Neural cell (in vitro differentiated cells): ENCODE data around the gene BSN. TPM values are rescaled to one million over a fixed set of nuclear protein-coding genes. Genes with fewer than 3 reads are reported as not detected.

Experiments
- H2AFZ ChIP-seq: fragments of 200-600, 300-800 bp; sonication (generic), shearing (Covaris generic); 2 replicates; pipeline ENCODE4 v1.6.0; 2014; ENCODE audit warnings: low read depth, mild to moderate bottlenecking, antibody characterized with exemption, low read length, moderate library complexity
- H3F3A ChIP-seq: fragments of 200-600 bp; shearing (Covaris generic); 2 replicates; pipeline ENCODE4 v1.6.1; 2016; ENCODE audit warnings: mild to moderate bottlenecking, moderate library complexity, mixed read lengths, antibody characterized with exemption, low read length; ENCODE audit not compliant: insufficient read depth, poor library complexity, severe bottlenecking
- H3K27ac ChIP-seq: fragments of 200-600, 300-800 bp; sonication (generic), shearing (Covaris generic); 2 replicates; pipeline ENCODE4 v1.5.1; 2014; ENCODE audit warnings: mild to moderate bottlenecking, low read length, moderate library complexity
- H3K27me3 ChIP-seq: fragments of 300-800, 200-600 bp; sonication (generic), shearing (Covaris generic); 2 replicates; pipeline ENCODE4 v1.6.0; 2014; ENCODE audit warnings: mild to moderate bottlenecking, low read depth, low read length, moderate library complexity; ENCODE audit not compliant: insufficient read depth
- H3K36me3 ChIP-seq: fragments of 300-800, 200-600 bp; sonication (generic), shearing (Covaris generic); 2 replicates; pipeline ENCODE4 v1.5.1; 2014; ENCODE audit warnings: mild to moderate bottlenecking, antibody characterized with exemption, low read length, moderate library complexity; ENCODE audit not compliant: insufficient read depth
- H3K4me2 ChIP-seq: fragments of 300-800, 200-600 bp; sonication (generic), shearing (Covaris generic); 2 replicates; pipeline ENCODE4 v1.6.0; 2014; ENCODE audit warnings: mild to moderate bottlenecking, low read length
- H3K4me3 ChIP-seq: fragments of 300-800, 200-600 bp; sonication (generic), shearing (Covaris generic); 2 replicates; pipeline ENCODE4 v1.5.1; 2014; ENCODE audit warnings: mild to moderate bottlenecking, low read length, moderate library complexity
- H3K79me2 ChIP-seq: fragments of 200-600 bp; shearing (Covaris generic); replicated peaks from 2 replicates; pipeline ENCODE4 v1.6.0; 2014; ENCODE audit warnings: mild to moderate bottlenecking, low read length, moderate library complexity; ENCODE audit not compliant: insufficient read depth
- H3K9ac ChIP-seq: fragments of 300-800, 200-600 bp; sonication (generic), shearing (Covaris generic); 2 replicates; pipeline ENCODE4 v1.6.1; 2016; ENCODE audit warnings: mild to moderate bottlenecking, low read length, mixed read lengths
- H3K9me2 ChIP-seq: fragments of 200-600 bp; shearing (Covaris generic); 2 replicates; pipeline ENCODE4 v1.6.1; 2016; ENCODE audit warnings: mild to moderate bottlenecking, low read length, mixed read lengths; ENCODE audit not compliant: insufficient read depth
- H3K9me3 ChIP-seq: fragments of 200-600, 300-800 bp; sonication (generic), shearing (Covaris generic); 2 replicates; pipeline ENCODE4 v1.6.1; 2016; ENCODE audit warnings: mild to moderate bottlenecking, mixed run types, low read length, moderate library complexity, mixed read lengths
- H4K20me1 ChIP-seq: fragments of 200-600 bp; shearing (Covaris generic); 2 replicates; pipeline ENCODE4 v1.6.1; 2016; ENCODE audit warnings: mild to moderate bottlenecking, mixed run types; ENCODE audit not compliant: insufficient read depth
- CTCF ChIP-seq: fragments of 450-650 bp; IDR thresholded peaks from 2 replicates; pipeline ENCODE4 v1.5.1; 2014; ENCODE audit warnings: antibody characterized with exemption, mild to moderate bottlenecking, moderate library complexity; ENCODE audit not compliant: poor library complexity, severe bottlenecking
- EP300 ChIP-seq: fragments of 450-650 bp; conservative IDR thresholded peaks from 2 replicates; pipeline ENCODE4 v1.6.1; 2014; ENCODE audit warnings: antibody characterized with exemption, mild to moderate bottlenecking, moderate library complexity; ENCODE audit not compliant: poor library complexity, severe bottlenecking
- EZH2 ChIP-seq: fragments of 200-600, 300-800 bp; shearing (Covaris generic), sonication (generic); IDR thresholded peaks from 2 replicates; pipeline ENCODE4 v1.6.1; 2014; ENCODE audit warnings: antibody characterized with exemption, low read length, borderline replicate concordance, mild to moderate bottlenecking; ENCODE audit not compliant: insufficient read depth, poor library complexity, severe bottlenecking
- MXI1 ChIP-seq: fragments of 450-650 bp; conservative IDR thresholded peaks from 2 replicates; pipeline ENCODE4 v1.6.1; 2014; ENCODE audit warnings: antibody characterized with exemption, mild to moderate bottlenecking; ENCODE audit not compliant: poor library complexity, severe bottlenecking
- POLR2AphosphoS5 ChIP-seq: IDR thresholded peaks from 2 replicates; pipeline ENCODE4 v1.6.1; 2012
- RAD21 ChIP-seq: fragments of 450-650 bp; conservative IDR thresholded peaks from 2 replicates; pipeline ENCODE4 v1.6.1; 2014; ENCODE audit warnings: antibody characterized with exemption, mild to moderate bottlenecking, moderate library complexity
- REST ChIP-seq: IDR thresholded peaks from 2 replicates; pipeline ENCODE4 v1.6.1; 2012; ENCODE audit warnings: borderline replicate concordance
- SMC3 ChIP-seq: fragments of 450-650 bp; conservative IDR thresholded peaks from 2 replicates; pipeline ENCODE4 v1.6.1; 2014; ENCODE audit warnings: antibody characterized with exemption, mild to moderate bottlenecking, moderate library complexity; ENCODE audit not compliant: poor library complexity
- TAF1 ChIP-seq: IDR thresholded peaks from 2 replicates; pipeline ENCODE4 v1.6.1; 2012; ENCODE audit warnings: low read depth
- polyA plus RNA-seq: library from polyadenylated mRNA; depleted of rRNA; stranded (reverse); fragments of >200 nt; gene quantifications from 2 replicates; pipeline ENCODE4 v1.2.3, GENCODE V29; 2014

BSN gene
- polyA plus RNA-seq, 1 donor from 2014 or later: 2.0 TPM

GRCh38 chr3:49629451-49629850 lies 75.2 kb downstream of the BSN start:
- Histone ChIP-seq H2AFZ (no peak overlapping the region), H3K36me3 (peaks cover 4% of the 10 kb centered on the region), H4K20me1 (no peaks in the 10 kb centered on the region), H3K9me3 (no peaks in the 10 kb centered on the region), H3K4me2 (no peak overlapping the region), H3K27ac (no peak overlapping the region), H3K4me3 (no peak overlapping the region), H3K9me2 (no peaks in the 10 kb centered on the region), H3F3A (no peaks in the 10 kb centered on the region), H3K27me3 (no peaks in the 10 kb centered on the region), H3K79me2 (no peaks in the 10 kb centered on the region), H3K9ac (no peak overlapping the region)
- TF ChIP-seq TAF1 (no peak), SMC3 (no peak)

- no peak overlapping the region for H3K4me2 ChIP-seq
- H3F3A ChIP-seq: no peaks in the 10 kb centered on the region
- no peak overlapping the region for H3K27ac ChIP-seq
- no peak overlapping the region for H3K9ac ChIP-seq
- peaks cover 4% of the 10 kb centered on the region for H3K36me3 ChIP-seq
- H3K9me3 ChIP-seq: no peaks in the 10 kb centered on the region
- H3K4me3 ChIP-seq: no peak overlapping the region
- no peaks in the 10 kb centered on the region for H3K27me3 ChIP-seq
- no peaks in the 10 kb centered on the region for H4K20me1 ChIP-seq
- no peaks in the 10 kb centered on the region for H3K9me2 ChIP-seq
- H3K79me2 ChIP-seq: no peaks in the 10 kb centered on the region
- no peak overlapping the region for H2AFZ ChIP-seq
- TF ChIP-seq SMC3 (no peak), CTCF (no peak), POLR2AphosphoS5 (no peak), REST (no peak), RAD21 (no peak)
Observed at GRCh38 chr3:49629866-49630265, 75.6 kb downstream of the BSN start.

- TF ChIP-seq RAD21 (no peak), MXI1 (no peak), SMC3 (no peak), POLR2AphosphoS5 (no peak), CTCF (no peak), EZH2 (no peak), REST (no peak), EP300 (no peak), TAF1 (no peak)
- H3K9me3 ChIP-seq: no peaks in the 10 kb centered on the region
- no peaks in the 10 kb centered on the region for H3K79me2 ChIP-seq
- no peak overlapping the region for H3K4me2 ChIP-seq
- no peak overlapping the region for H3K9ac ChIP-seq
- no peak overlapping the region for H3K4me3 ChIP-seq
- peaks cover 4% of the 10 kb centered on the region for H3K36me3 ChIP-seq
- no peaks in the 10 kb centered on the region for H4K20me1 ChIP-seq
- no peak overlapping the region for H2AFZ ChIP-seq
- H3F3A ChIP-seq: no peaks in the 10 kb centered on the region
- H3K9me2 ChIP-seq: no peaks in the 10 kb centered on the region
- no peak overlapping the region for H3K27ac ChIP-seq
- no peaks in the 10 kb centered on the region for H3K27me3 ChIP-seq
Observed at GRCh38 chr3:49630784-49631183, 76.5 kb downstream of the BSN start.
